ENCODE measurements around the gene PHF12.

- TF ChIP-seq CTCF (conservative IDR thresholded peaks at IDR 0.05 in 1 of 2, IDR thresholded peaks at IDR 0.05 in 1 of 2; ENCODE audit: low read depth in 1 of 2, low read length in 2 of 2) (no peak), EZH2 (IDR thresholded peaks at IDR 0.05; ENCODE audit: low read length, missing control alignments) (no peak)
Observed at GRCh38 chr17:28991779-28992178, 40.5 kb upstream of the PHF12 start.
